Esophagus muscularis mucosa (tissue), 4 donors: ENCODE measurements around the gene ECE1. TPM values are rescaled to one million over a fixed set of nuclear protein-coding genes. Genes with fewer than 3 reads are reported as not detected.

ENCODE experiments used
- DNase-seq: peaks from one replicate; pipeline ENCODE4 v3.0.0-alpha.2; 2017; ENCODE audit errors: extremely low spot score
- H3K27ac ChIP-seq, 4 donors: fragments of 200-600 bp; sonication (generic); replicated peaks in 1 of 4; 1 replicate in 3 of 4; 2 replicates in 1 of 4; pipeline ENCODE4 v1.5.1; 2016 to 2019; ENCODE audit warnings: mild to moderate bottlenecking in 1 of 4
- H3K27me3 ChIP-seq, 4 donors: fragments of 200-600 bp; sonication (generic); one replicate each; pipeline versions ENCODE4 v1.5.1 to v1.6.0; 2016 to 2019
- H3K36me3 ChIP-seq, 4 donors: fragments of 200-600 bp; sonication (generic); one replicate each; pipeline ENCODE4 v1.5.1; 2016 to 2019
- H3K4me1 ChIP-seq, 4 donors: fragments of 200-600 bp; sonication (generic); one replicate each; pipeline ENCODE4 v1.5.1; 2016 to 2019
- H3K4me3 ChIP-seq, 4 donors: fragments of 200-600 bp; sonication (generic); 1 replicate in 2 of 4; 2 replicates in 2 of 4; pipeline ENCODE4 v1.5.1; 2016 to 2019; ENCODE audit warnings: mild to moderate bottlenecking in 4 of 4, moderate library complexity in 1 of 4
- H3K9me3 ChIP-seq, 4 donors: fragments of 200-600 bp; sonication (generic); 1 replicate in 3 of 4; 2 replicates in 1 of 4; pipeline ENCODE4 v1.5.1; 2016 to 2019
- CTCF ChIP-seq, 3 experiments: fragments of 200-600 bp in 2 of 3; fragments of 450-650 bp in 1 of 3; sonication (generic) in 2 of 3; IDR thresholded peaks; one replicate each; pipeline ENCODE4 v1.5.1; 2017 to 2019; ENCODE audit warnings: antibody characterized with exemption in 3 of 3, mild to moderate bottlenecking in 2 of 3, moderate library complexity in 1 of 3
- EP300 ChIP-seq: sonication (generic); formaldehyde crosslinking; IDR thresholded peaks from one replicate; pipeline ENCODE4 v1.6.1; 2017; ENCODE audit warnings: antibody characterized with exemption
- POLR2A ChIP-seq: fragments of 450-650 bp; IDR thresholded peaks from one replicate; pipeline ENCODE4 v1.6.1; 2017; ENCODE audit warnings: antibody characterized with exemption, moderate library complexity, mild to moderate bottlenecking, low read depth
- POLR2AphosphoS5 ChIP-seq, 2 donors: sonication (generic); formaldehyde crosslinking; IDR thresholded peaks; one replicate each; pipeline ENCODE4 v1.6.1; 2017; ENCODE audit warnings: antibody characterized with exemption in 2 of 2
- WGBS: methylation state at CpG from one replicate; pipeline ENCODE4 v1.1.5; 2018; 5-methylcytosine and 5-hydroxymethylcytosine counted together
- intact Hi-C: fragments of 100-400 bp; cut with DNase I; formaldehyde crosslinking; loops from one replicate; pipeline ENCODE4 v1.15.1; 2023
- total RNA-seq, 4 donors: library from RNA; depleted of rRNA; stranded (reverse); fragments of >200 nt; gene quantifications; one replicate each; pipeline versions ENCODE4 v1.1.0 to v1.2.1, GENCODE V29; 2016

The ECE1 gene
- total RNA-seq, 4 donors from 2014 or later: 53.6 to 101 (median 80.7) TPM

DNA sequence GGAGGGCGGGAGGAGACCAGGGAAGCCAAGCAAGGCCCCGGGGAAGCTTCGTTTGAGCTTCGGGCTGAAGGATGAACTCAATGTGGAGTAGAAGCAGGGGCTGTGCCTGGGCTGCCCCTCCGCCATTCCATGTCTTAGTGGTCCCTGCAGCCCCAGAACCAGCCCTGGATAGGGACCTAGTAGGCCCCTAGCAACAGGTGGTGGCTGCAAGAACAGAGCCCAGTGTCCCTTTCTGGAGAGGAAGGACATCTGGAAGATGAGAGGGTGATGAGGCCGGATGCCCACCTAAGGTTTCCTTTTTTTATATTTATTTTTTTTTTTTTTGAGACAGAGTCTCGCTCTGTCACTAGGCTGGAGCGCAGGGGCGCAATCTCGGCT is 27.2 kb downstream of the ECE1 start:
- peaks cover 0 to 65% (median 49%) of the 10 kb centered on the region in 4 donors for H3K36me3 ChIP-seq
- peaks cover 43 to 67% (median 57%) of the 10 kb centered on the region in 4 donors for H3K4me1 ChIP-seq
- WGBS: 71% methylated on average over 10 of the region's 10 CpGs

DNA sequence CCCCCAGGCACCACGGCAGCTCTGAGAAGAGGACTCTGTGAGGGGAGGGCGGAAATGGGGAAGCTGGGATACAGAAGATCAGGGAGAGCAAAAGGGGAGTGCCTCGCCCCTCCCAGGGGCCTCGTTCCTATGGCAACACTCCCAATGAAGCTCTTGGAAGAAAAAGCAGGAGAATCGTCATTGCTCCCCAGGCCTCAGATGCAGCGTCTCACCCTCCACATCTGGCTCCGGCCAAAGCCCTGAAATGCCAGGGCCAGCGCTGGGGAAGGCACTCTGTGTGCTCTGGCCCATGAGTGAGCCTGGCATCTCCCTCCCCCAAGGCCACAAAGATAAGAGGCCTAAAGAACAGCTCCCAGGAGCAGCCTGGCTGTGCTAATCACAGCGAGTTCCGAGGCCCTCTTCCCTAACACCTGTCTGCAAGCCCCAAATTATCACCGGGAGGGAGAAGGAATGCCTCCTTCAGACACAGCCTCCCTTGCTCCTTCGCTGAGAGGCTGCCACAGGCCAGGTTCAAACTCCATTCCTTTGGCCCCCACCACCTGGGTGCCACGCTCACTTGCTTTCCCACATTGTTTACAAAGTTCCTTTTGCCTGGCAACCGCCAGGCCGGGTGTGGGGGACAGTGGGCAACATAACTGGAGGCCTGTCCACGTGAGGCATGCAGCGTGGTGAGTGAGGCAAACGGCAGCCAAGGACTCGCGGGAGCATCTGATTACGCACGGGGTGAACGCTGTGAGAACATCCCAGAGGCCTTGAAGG is 27.8 kb downstream of the ECE1 start:
- H3K36me3 ChIP-seq: peaks cover 5 to 63% (median 52%) of the 10 kb centered on the region in 4 donors
- intact Hi-C loops: no loop called here
- WGBS: 41% methylated on average over 23 of the region's 23 CpGs
- H3K27me3 ChIP-seq: no peaks in the 10 kb centered on the region
- H3K4me1 ChIP-seq: peaks cover 41 to 62% (median 55%) of the 10 kb centered on the region in 4 donors
- DNase-seq: no peak
- peak overlapping the region; percentile 84 to 88 (median 88) for H3K27ac ChIP-seq
- H3K4me3 ChIP-seq: peak overlapping the region; percentile 1 to 23 (median 18)
- H3K9me3 ChIP-seq: no peaks in the 10 kb centered on the region
- TF ChIP-seq CTCF (IDR thresholded peaks at IDR 0.05) (no peak), EP300 (no peak), POLR2AphosphoS5 (IDR thresholded peaks at IDR 0.05) (peak; percentile 59 to 80)

More for the DNA sequence above, 27.2 kb downstream of the ECE1 start:
- DNase-seq: no peak
- intact Hi-C loops: no loop called here
- Histone ChIP-seq H3K9me3 (no peaks in the 10 kb centered on the region), H3K27ac (peak overlapping the region; percentile 84 to 88 (median 88)), H3K27me3 (no peaks in the 10 kb centered on the region), H3K4me3 (no peak overlapping the region)
- no peak for TF ChIP-seq CTCF (IDR thresholded peaks at IDR 0.05)
- no peak for TF ChIP-seq POLR2AphosphoS5 (IDR thresholded peaks at IDR 0.05)
- no peak for TF ChIP-seq POLR2A
- no peak for TF ChIP-seq EP300

GRCh38 chr1:21261551-21262292 is 28.5 kb downstream of the ECE1 start:
- Histone ChIP-seq H3K4me3 (peak overlapping the region; percentile 1 to 23 (median 18)), H3K27ac (peak overlapping the region; percentile 84 to 88 (median 88)), H3K27me3 (no peaks in the 10 kb centered on the region), H3K4me1 (peaks cover 41 to 61% (median 54%) of the 10 kb centered on the region in 4 donors), H3K9me3 (no peaks in the 10 kb centered on the region), H3K36me3 (peaks cover 9 to 63% (median 55%) of the 10 kb centered on the region in 4 donors)
- intact Hi-C loops: no loop called here
- DNase-seq: peak; percentile 94
- TF ChIP-seq POLR2AphosphoS5 (IDR thresholded peaks at IDR 0.05) (peak; percentile 70 to 80), POLR2A (no peak)
- WGBS: 53% methylated on average over 20 of the region's 20 CpGs

- H3K9me3 ChIP-seq: no peaks in the 10 kb centered on the region
- intact Hi-C loops: no loop called here
- peaks cover 44 to 57% (median 49%) of the 10 kb centered on the region in 4 donors for H3K4me1 ChIP-seq
- H3K4me3 ChIP-seq: no peak overlapping the region
- peak overlapping the region; percentile 84 to 88 (median 88) for H3K27ac ChIP-seq
- no peaks in the 10 kb centered on the region for H3K27me3 ChIP-seq
- WGBS: 65% methylated on average over 18 of the region's 22 CpGs
- DNase-seq: no peak
- no peak for TF ChIP-seq CTCF (IDR thresholded peaks at IDR 0.05)
- no peak for TF ChIP-seq POLR2AphosphoS5 (IDR thresholded peaks at IDR 0.05)
- TF ChIP-seq EP300: no peak
- no peak for TF ChIP-seq POLR2A
- peaks cover 9 to 64% (median 57%) of the 10 kb centered on the region in 4 donors for H3K36me3 ChIP-seq
Measured at GRCh38 chr1:21260405-21261125, 29.7 kb downstream of the ECE1 start.
